Measurements from ENCODE around the gene NKX2-3. TPM values are rescaled to one million over a fixed set of nuclear protein-coding genes. Genes with fewer than 3 reads are reported as not detected.

The NKX2-3 gene
- total RNA-seq, 3 donors from 2014 or later (not counting 1 experiment from before 2014, with no cell fraction given) = not detected

GRCh38 chr10:99562631-99563030 lies 29.9 kb downstream of the NKX2-3 start:
- H3K9me3 Mint-ChIP-seq = no peaks in the 10 kb centered on the region
- H3K4me1 Mint-ChIP-seq = no peaks in the 10 kb centered on the region
- 42% methylated on average over 2 of the region's 2 CpGs for WGBS (ENCODE audit: insufficient coverage)
- Histone ChIP-seq H3K4me1 (ENCODE audit: control insufficient read depth, insufficient read depth, low read length) (no peaks in the 10 kb centered on the region), H3K9me3 (ENCODE audit: control insufficient read depth, insufficient read depth, low read length) (no peaks in the 10 kb centered on the region), H3K27me3 (ENCODE audit: control insufficient read depth, insufficient read depth, low read length) (no peaks in the 10 kb centered on the region), H3K4me3 (ENCODE audit: low read length) (no peak overlapping the region), H3K36me3 (ENCODE audit: control insufficient read depth, insufficient read depth, low read length) (no peaks in the 10 kb centered on the region), H3K27ac (ENCODE audit: low read length) (no peak overlapping the region)
- no peaks in the 10 kb centered on the region for H3K36me3 Mint-ChIP-seq
- intact Hi-C loops (cut with micrococcal nuclease) = no loop called here
- TF ChIP-seq, protein P1, sequence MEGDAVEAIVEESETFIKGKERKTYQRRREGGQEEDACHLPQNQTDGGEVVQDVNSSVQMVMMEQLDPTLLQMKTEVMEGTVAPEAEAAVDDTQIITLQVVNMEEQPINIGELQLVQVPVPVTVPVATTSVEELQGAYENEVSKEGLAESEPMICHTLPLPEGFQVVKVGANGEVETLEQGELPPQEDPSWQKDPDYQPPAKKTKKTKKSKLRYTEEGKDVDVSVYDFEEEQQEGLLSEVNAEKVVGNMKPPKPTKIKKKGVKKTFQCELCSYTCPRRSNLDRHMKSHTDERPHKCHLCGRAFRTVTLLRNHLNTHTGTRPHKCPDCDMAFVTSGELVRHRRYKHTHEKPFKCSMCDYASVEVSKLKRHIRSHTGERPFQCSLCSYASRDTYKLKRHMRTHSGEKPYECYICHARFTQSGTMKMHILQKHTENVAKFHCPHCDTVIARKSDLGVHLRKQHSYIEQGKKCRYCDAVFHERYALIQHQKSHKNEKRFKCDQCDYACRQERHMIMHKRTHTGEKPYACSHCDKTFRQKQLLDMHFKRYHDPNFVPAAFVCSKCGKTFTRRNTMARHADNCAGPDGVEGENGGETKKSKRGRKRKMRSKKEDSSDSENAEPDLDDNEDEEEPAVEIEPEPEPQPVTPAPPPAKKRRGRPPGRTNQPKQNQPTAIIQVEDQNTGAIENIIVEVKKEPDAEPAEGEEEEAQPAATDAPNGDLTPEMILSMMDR (IDR thresholded peaks at IDR 0.05) = no peak
- H3K27ac Mint-ChIP-seq = no peak overlapping the region
- no peak overlapping the region for H3K4me3 Mint-ChIP-seq
- DNase-seq = no peak
- H3K27me3 Mint-ChIP-seq (ENCODE audit: low read depth in 2 of 2) = peaks cover 10 to 17% of the 10 kb centered on the region in 2 donors
- no peak for ATAC-seq

- 56% methylated on average over 1 of the region's 3 CpGs for WGBS (ENCODE audit: insufficient coverage)
- H3K27ac Mint-ChIP-seq = no peak overlapping the region
- Histone ChIP-seq H3K36me3 (ENCODE audit: control insufficient read depth, insufficient read depth, low read length) (no peaks in the 10 kb centered on the region), H3K9me3 (ENCODE audit: control insufficient read depth, insufficient read depth, low read length) (no peaks in the 10 kb centered on the region), H3K4me1 (ENCODE audit: control insufficient read depth, insufficient read depth, low read length) (no peaks in the 10 kb centered on the region), H3K27me3 (ENCODE audit: control insufficient read depth, insufficient read depth, low read length) (no peaks in the 10 kb centered on the region), H3K4me3 (ENCODE audit: low read length) (no peak overlapping the region), H3K27ac (ENCODE audit: low read length) (no peak overlapping the region)
- DNase-seq (no peak), ATAC-seq (no peak)
- H3K4me1 Mint-ChIP-seq = no peaks in the 10 kb centered on the region
- no peak overlapping the region for H3K4me3 Mint-ChIP-seq
- peaks cover 8 to 9% of the 10 kb centered on the region in 2 donors for H3K27me3 Mint-ChIP-seq (ENCODE audit: low read depth in 2 of 2)
- H3K9me3 Mint-ChIP-seq = no peaks in the 10 kb centered on the region
- intact Hi-C loops (cut with micrococcal nuclease) = no loop called here
- H3K36me3 Mint-ChIP-seq = no peaks in the 10 kb centered on the region
- TF ChIP-seq, protein P1 (IDR thresholded peaks at IDR 0.05) = no peak
Measured at GRCh38 chr10:99564361-99564760, 31.6 kb downstream of the NKX2-3 start.

- Mint-ChIP-seq H3K36me3 (no peaks in the 10 kb centered on the region), H3K27ac (no peak overlapping the region), H3K4me1 (no peaks in the 10 kb centered on the region), H3K27me3 (ENCODE audit: low read depth in 2 of 2) (peaks cover 7 to 9% of the 10 kb centered on the region in 2 donors), H3K9me3 (no peaks in the 10 kb centered on the region), H3K4me3 (no peak overlapping the region)
- H3K4me3 ChIP-seq (ENCODE audit: low read length) = no peak overlapping the region
- TF ChIP-seq, protein P1 (IDR thresholded peaks at IDR 0.05) = no peak
- H3K9me3 ChIP-seq (ENCODE audit: control insufficient read depth, insufficient read depth, low read length) = no peaks in the 10 kb centered on the region
- ATAC-seq (no peak), DNase-seq (no peak)
- no peak overlapping the region for H3K27ac ChIP-seq (ENCODE audit: low read length)
- WGBS (ENCODE audit: insufficient coverage) = 69% methylated on average over 1 of the region's 4 CpGs
- intact Hi-C loops (cut with micrococcal nuclease) = no loop called here
- no peaks in the 10 kb centered on the region for H3K36me3 ChIP-seq (ENCODE audit: control insufficient read depth, insufficient read depth, low read length)
- no peaks in the 10 kb centered on the region for H3K27me3 ChIP-seq (ENCODE audit: control insufficient read depth, insufficient read depth, low read length)
- peaks cover 3% of the 10 kb centered on the region for H3K4me1 ChIP-seq (ENCODE audit: control insufficient read depth, insufficient read depth, low read length)
Measured at GRCh38 chr10:99565166-99565565, 32.4 kb downstream of the NKX2-3 start.

- DNase-seq (no peak), ATAC-seq (no peak)
- Mint-ChIP-seq H3K27ac (no peak overlapping the region), H3K27me3 (ENCODE audit: low read depth in 2 of 2) (peaks cover 6 to 16% of the 10 kb centered on the region in 2 donors), H3K4me1 (no peaks in the 10 kb centered on the region), H3K36me3 (no peaks in the 10 kb centered on the region), H3K9me3 (no peaks in the 10 kb centered on the region), H3K4me3 (no peak overlapping the region)
- no peak overlapping the region for H3K27ac ChIP-seq (ENCODE audit: low read length)
- H3K27me3 ChIP-seq (ENCODE audit: control insufficient read depth, insufficient read depth, low read length) = no peaks in the 10 kb centered on the region
- no peaks in the 10 kb centered on the region for H3K36me3 ChIP-seq (ENCODE audit: control insufficient read depth, insufficient read depth, low read length)
- no peaks in the 10 kb centered on the region for H3K9me3 ChIP-seq (ENCODE audit: control insufficient read depth, insufficient read depth, low read length)
- WGBS (ENCODE audit: insufficient coverage) = 77% methylated on average over 11 of the region's 11 CpGs
- H3K4me1 ChIP-seq (ENCODE audit: control insufficient read depth, insufficient read depth, low read length) = peaks cover 3% of the 10 kb centered on the region
- intact Hi-C loops (cut with micrococcal nuclease) = no loop called here
- TF ChIP-seq, protein P1 (IDR thresholded peaks at IDR 0.05) = no peak
- H3K4me3 ChIP-seq (ENCODE audit: low read length) = no peak overlapping the region
Measured at GRCh38 chr10:99569253-99569939, 36.7 kb downstream of the NKX2-3 start.
